Measurements from ENCODE around the gene GDI1.

Gene GDI1

DNA sequence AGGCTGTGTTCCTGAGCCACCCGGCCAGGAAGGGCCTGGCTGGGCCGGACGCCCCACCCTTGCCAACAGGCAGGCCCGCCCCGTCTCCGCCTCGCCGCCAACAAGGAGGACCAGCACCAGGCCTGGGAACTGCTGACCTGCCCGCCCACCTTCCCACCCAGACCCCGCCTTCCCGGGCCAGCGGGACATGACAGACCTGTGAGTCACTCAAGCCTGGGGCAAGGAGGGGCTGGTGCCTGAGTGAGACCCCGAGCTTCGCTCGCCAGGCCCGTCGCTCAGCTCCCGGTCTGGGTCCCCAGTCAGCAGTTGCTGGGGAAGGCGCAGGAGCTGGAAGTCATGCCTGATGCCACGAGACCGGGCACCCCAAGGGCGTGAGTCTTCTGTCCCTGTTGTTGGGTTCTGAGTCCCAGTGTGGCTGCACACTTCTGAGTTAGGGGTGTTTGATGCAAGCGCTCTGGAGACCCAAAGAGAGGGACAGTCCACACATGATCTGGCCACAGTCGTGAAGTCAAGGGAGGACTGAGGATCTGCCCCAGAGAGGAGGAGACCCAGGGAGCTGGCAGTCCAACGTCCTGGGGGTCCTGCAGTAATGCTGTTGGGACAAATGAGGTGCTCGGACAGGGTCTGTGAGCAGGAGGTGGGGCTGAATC lies 27.6 kb upstream of the GDI1 start, which contains the start of gene DNASE1L1 (continued):
- TF ChIP-seq, protein P1, sequence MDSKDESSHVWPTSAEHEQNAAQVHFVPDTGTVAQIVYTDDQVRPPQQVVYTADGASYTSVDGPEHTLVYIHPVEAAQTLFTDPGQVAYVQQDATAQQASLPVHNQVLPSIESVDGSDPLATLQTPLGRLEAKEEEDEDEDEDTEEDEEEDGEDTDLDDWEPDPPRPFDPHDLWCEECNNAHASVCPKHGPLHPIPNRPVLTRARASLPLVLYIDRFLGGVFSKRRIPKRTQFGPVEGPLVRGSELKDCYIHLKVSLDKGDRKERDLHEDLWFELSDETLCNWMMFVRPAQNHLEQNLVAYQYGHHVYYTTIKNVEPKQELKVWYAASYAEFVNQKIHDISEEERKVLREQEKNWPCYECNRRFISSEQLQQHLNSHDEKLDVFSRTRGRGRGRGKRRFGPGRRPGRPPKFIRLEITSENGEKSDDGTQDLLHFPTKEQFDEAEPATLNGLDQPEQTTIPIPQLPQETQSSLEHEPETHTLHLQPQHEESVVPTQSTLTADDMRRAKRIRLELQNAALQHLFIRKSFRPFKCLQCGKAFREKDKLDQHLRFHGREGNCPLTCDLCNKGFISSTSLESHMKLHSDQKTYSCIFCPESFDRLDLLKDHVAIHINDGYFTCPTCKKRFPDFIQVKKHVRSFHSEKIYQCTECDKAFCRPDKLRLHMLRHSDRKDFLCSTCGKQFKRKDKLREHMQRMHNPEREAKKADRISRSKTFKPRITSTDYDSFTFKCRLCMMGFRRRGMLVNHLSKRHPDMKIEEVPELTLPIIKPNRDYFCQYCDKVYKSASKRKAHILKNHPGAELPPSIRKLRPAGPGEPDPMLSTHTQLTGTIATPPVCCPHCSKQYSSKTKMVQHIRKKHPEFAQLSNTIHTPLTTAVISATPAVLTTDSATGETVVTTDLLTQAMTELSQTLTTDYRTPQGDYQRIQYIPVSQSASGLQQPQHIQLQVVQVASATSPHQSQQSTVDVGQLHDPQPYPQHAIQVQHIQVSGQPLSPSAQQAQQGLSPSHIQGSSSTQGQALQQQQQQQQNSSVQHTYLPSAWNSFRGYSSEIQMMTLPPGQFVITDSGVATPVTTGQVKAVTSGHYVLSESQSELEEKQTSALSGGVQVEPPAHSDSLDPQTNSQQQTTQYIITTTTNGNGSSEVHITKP (tag by site-specific recombination; IDR thresholded peaks at IDR 0.05), result no peak
- TF ChIP-seq EGR2 (tag by site-specific recombination; IDR thresholded peaks at IDR 0.05; ENCODE audit: low read depth) (no peak), ZBTB48 (tag by site-specific recombination; IDR thresholded peaks at IDR 0.05) (no peak), ZNF302 (tag by site-specific recombination; IDR thresholded peaks at IDR 0.05; ENCODE audit: low read depth) (no peak), KLF10 (tag by site-specific recombination; IDR thresholded peaks at IDR 0.05) (no peak), ZNF280C (tag by site-specific recombination; IDR thresholded peaks at IDR 0.05) (no peak), ZBTB8A (tag by site-specific recombination; IDR thresholded peaks at IDR 0.05) (no peak)

DNA sequence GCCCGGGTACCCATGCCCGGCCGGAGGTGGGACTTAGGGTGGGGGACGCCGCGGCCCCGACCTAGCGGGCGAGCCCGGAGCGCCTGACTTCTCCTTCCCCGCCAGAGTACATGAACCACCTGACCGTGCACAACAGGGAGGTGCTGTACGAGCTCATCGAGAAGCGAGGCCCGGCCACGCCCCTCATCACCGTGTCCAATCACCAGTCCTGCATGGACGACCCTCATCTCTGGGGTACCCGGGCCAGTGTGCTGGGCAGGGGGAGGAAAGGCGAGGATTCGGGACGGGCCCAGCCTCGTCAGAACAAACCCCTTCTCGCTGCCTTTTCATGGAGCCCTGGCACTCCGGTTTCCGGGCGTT lies 25.0 kb upstream of the GDI1 start:
- H3K4me3 ChIP-seq (ENCODE audit: low read depth, low read length), result peak overlapping the region; percentile 57
- H3K36me3 ChIP-seq (ENCODE audit: control insufficient read depth in 2 of 2, insufficient read depth in 1 of 2, low read length in 2 of 2), result peaks cover 5 to 16% of the 10 kb centered on the region in 2 experiments; a peak in 2 of 3 replicates
- no peaks in the 10 kb centered on the region for H3K9me3 ChIP-seq (ENCODE audit: control insufficient read depth, insufficient read depth, low read depth, low read length)
- H3K27ac ChIP-seq (ENCODE audit: extremely low read depth, low read depth, low read length), result peak overlapping the region; percentile 92
- no peaks in the 10 kb centered on the region; the same call in 1 of the 2 replicates for H3K4me1 ChIP-seq (ENCODE audit: control insufficient read depth, insufficient read depth, low read length)
- ChIA-PET CTCF (interaction anchor here (1.0 kb wide), 2 partner anchors 13 to 39 kb away, joined by 4 to 5 read pairs; partner anchors contain the start of gene RPL10), POLR2A (interaction anchor here (0.6 to 4.0 kb wide), 10 partner anchors 10 to 136 kb away, joined by 3 to 57 read pairs (median 8); partner anchors contain the start of genes ATP6AP1, FAM50A, IKBKG and RPL10)
- no peak for TF ChIP-seq IKZF3 (tag by site-specific recombination; IDR thresholded peaks at IDR 0.05)
- TF ChIP-seq, protein P2, sequence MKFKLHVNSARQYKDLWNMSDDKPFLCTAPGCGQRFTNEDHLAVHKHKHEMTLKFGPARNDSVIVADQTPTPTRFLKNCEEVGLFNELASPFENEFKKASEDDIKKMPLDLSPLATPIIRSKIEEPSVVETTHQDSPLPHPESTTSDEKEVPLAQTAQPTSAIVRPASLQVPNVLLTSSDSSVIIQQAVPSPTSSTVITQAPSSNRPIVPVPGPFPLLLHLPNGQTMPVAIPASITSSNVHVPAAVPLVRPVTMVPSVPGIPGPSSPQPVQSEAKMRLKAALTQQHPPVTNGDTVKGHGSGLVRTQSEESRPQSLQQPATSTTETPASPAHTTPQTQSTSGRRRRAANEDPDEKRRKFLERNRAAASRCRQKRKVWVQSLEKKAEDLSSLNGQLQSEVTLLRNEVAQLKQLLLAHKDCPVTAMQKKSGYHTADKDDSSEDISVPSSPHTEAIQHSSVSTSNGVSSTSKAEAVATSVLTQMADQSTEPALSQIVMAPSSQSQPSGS (tag by site-specific recombination; IDR thresholded peaks at IDR 0.05; ENCODE audit: low read depth), result no peak
- TF ChIP-seq ZFP41 (tag by site-specific recombination; IDR thresholded peaks at IDR 0.05; ENCODE audit: borderline replicate concordance), result no peak
- TF ChIP-seq, protein P1 (tag by site-specific recombination; IDR thresholded peaks at IDR 0.05), result 0 out of 2 replicates have a peak, but pooled peaks have one; percentile 9
- no peak for TF ChIP-seq CTCF (tag by site-specific recombination; IDR thresholded peaks at IDR 0.05)
- no peak for TF ChIP-seq ZNF140 (tag by site-specific recombination; IDR thresholded peaks at IDR 0.05)
- TF ChIP-seq ZNF768 (tag by site-specific recombination; IDR thresholded peaks at IDR 0.05), result no peak
- peak; percentile 89 for TF ChIP-seq ZNF341 (tag by site-specific recombination; IDR thresholded peaks at IDR 0.05; ENCODE audit: low read depth)
- TF ChIP-seq, protein P3, sequence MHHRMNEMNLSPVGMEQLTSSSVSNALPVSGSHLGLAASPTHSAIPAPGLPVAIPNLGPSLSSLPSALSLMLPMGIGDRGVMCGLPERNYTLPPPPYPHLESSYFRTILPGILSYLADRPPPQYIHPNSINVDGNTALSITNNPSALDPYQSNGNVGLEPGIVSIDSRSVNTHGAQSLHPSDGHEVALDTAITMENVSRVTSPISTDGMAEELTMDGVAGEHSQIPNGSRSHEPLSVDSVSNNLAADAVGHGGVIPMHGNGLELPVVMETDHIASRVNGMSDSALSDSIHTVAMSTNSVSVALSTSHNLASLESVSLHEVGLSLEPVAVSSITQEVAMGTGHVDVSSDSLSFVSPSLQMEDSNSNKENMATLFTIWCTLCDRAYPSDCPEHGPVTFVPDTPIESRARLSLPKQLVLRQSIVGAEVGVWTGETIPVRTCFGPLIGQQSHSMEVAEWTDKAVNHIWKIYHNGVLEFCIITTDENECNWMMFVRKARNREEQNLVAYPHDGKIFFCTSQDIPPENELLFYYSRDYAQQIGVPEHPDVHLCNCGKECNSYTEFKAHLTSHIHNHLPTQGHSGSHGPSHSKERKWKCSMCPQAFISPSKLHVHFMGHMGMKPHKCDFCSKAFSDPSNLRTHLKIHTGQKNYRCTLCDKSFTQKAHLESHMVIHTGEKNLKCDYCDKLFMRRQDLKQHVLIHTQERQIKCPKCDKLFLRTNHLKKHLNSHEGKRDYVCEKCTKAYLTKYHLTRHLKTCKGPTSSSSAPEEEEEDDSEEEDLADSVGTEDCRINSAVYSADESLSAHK (tag by site-specific recombination; IDR thresholded peaks at IDR 0.05), result no peak
- no peak for TF ChIP-seq ZNF214 (tag by site-specific recombination; IDR thresholded peaks at IDR 0.05; ENCODE audit: borderline replicate concordance)
- no peak for TF ChIP-seq ZNF114 (tag by site-specific recombination; IDR thresholded peaks at IDR 0.05)
- no peak for TF ChIP-seq SALL2 (tag by site-specific recombination; IDR thresholded peaks at IDR 0.05; ENCODE audit: borderline replicate concordance)
- TF ChIP-seq ZNF600 (tag by site-specific recombination; IDR thresholded peaks at IDR 0.05), result peak; percentile 29; the same call in 1 of the 2 replicates

Data from HEK293 (cell line).